ENCODE results near the gene SPIRE1.
A peak's percentile ranks its signal among the peaks of the same experiment; 100 is the strongest.

SPIRE1 gene

GRCh38 chr18:12654971-12655370 lies 2.9 kb downstream of the SPIRE1 start:
- TF ChIP-seq MAX (IDR thresholded peaks at IDR 0.05) (no peak), ZBTB7A (IDR thresholded peaks at IDR 0.05; ENCODE audit: low read depth) (no peak)

GRCh38 chr18:12652861-12653401 lies 5.0 kb downstream of the SPIRE1 start:
- TF ChIP-seq USF1 (IDR thresholded peaks at IDR 0.05) (no peak), CEBPB (IDR thresholded peaks at IDR 0.05) (no peak), TEAD4 (IDR thresholded peaks at IDR 0.05) (no peak), REST (IDR thresholded peaks at IDR 0.05; ENCODE audit: low read depth) (no peak), CREB1 (IDR thresholded peaks at IDR 0.05; ENCODE audit: low read depth) (no peak), FOXM1 (IDR thresholded peaks at IDR 0.05; ENCODE audit: borderline replicate concordance, low read depth) (no peak), RAD21 (IDR thresholded peaks at IDR 0.05; ENCODE audit: low read depth) (no peak), EP300 (IDR thresholded peaks at IDR 0.05; ENCODE audit: borderline replicate concordance) (no peak), ZBTB7A (IDR thresholded peaks at IDR 0.05; ENCODE audit: low read depth) (no peak), NFIC (IDR thresholded peaks at IDR 0.05) (no peak), TCF12 (IDR thresholded peaks at IDR 0.05; ENCODE audit: low read depth) (no peak), EGR1 (IDR thresholded peaks at IDR 0.05) (no peak), YY1 (IDR thresholded peaks at IDR 0.05; ENCODE audit: low read depth) (no peak), MAX (IDR thresholded peaks at IDR 0.05) (no peak), TAF1 (IDR thresholded peaks at IDR 0.05; ENCODE audit: low read depth) (no peak)

GRCh38 chr18:12651651-12652050 lies 6.3 kb downstream of the SPIRE1 start:
- TF ChIP-seq REST (IDR thresholded peaks at IDR 0.05; ENCODE audit: low read depth) (no peak), NFIC (IDR thresholded peaks at IDR 0.05) (no peak)

- TF ChIP-seq YY1 (IDR thresholded peaks at IDR 0.05; ENCODE audit: low read depth) (no peak), EP300 (IDR thresholded peaks at IDR 0.05; ENCODE audit: borderline replicate concordance) (no peak), TAF1 (IDR thresholded peaks at IDR 0.05; ENCODE audit: low read depth) (no peak), ZBTB7A (IDR thresholded peaks at IDR 0.05; ENCODE audit: low read depth) (no peak), RAD21 (IDR thresholded peaks at IDR 0.05; ENCODE audit: low read depth) (no peak), EGR1 (IDR thresholded peaks at IDR 0.05) (no peak), REST (IDR thresholded peaks at IDR 0.05; ENCODE audit: low read depth) (no peak), CEBPB (IDR thresholded peaks at IDR 0.05) (no peak), FOXM1 (IDR thresholded peaks at IDR 0.05; ENCODE audit: borderline replicate concordance, low read depth) (no peak), NFIC (IDR thresholded peaks at IDR 0.05) (no peak), USF1 (IDR thresholded peaks at IDR 0.05) (no peak), TCF12 (IDR thresholded peaks at IDR 0.05; ENCODE audit: low read depth) (no peak), MAX (IDR thresholded peaks at IDR 0.05) (no peak)
These were observed 10.1 kb downstream of the SPIRE1 start for GRCh38 chr18:12647773-12648172.

- 0 out of 2 replicates have a peak, but pooled peaks have one; percentile 45 for TF ChIP-seq TCF12 (IDR thresholded peaks at IDR 0.05; ENCODE audit: low read depth)
- no peak; the same call in 1 of the 2 replicates for TF ChIP-seq RAD21 (IDR thresholded peaks at IDR 0.05; ENCODE audit: low read depth)
- no peak for TF ChIP-seq YY1 (IDR thresholded peaks at IDR 0.05; ENCODE audit: low read depth)
- TF ChIP-seq ZBTB7A (IDR thresholded peaks at IDR 0.05; ENCODE audit: low read depth), result no peak
- peak; percentile 57 for TF ChIP-seq TEAD4 (IDR thresholded peaks at IDR 0.05)
- peak; percentile 94 for TF ChIP-seq MAX (IDR thresholded peaks at IDR 0.05)
- TF ChIP-seq USF1 (IDR thresholded peaks at IDR 0.05), result peak; percentile 60
- peak; percentile 79 for TF ChIP-seq EGR1 (IDR thresholded peaks at IDR 0.05)
These were observed 12.1 kb downstream of the SPIRE1 start for GRCh38 chr18:12645751-12646203.

All from Ishikawa (cell line).